ENCODE measurements around the gene UPP2. TPM values are rescaled to one million over a fixed set of nuclear protein-coding genes. Genes with fewer than 3 reads are reported as not detected.

UPP2 gene
- polyA plus RNA-seq, 2 of the 4 experiments (the other 2 are of a cell fraction): not detected

DNA sequence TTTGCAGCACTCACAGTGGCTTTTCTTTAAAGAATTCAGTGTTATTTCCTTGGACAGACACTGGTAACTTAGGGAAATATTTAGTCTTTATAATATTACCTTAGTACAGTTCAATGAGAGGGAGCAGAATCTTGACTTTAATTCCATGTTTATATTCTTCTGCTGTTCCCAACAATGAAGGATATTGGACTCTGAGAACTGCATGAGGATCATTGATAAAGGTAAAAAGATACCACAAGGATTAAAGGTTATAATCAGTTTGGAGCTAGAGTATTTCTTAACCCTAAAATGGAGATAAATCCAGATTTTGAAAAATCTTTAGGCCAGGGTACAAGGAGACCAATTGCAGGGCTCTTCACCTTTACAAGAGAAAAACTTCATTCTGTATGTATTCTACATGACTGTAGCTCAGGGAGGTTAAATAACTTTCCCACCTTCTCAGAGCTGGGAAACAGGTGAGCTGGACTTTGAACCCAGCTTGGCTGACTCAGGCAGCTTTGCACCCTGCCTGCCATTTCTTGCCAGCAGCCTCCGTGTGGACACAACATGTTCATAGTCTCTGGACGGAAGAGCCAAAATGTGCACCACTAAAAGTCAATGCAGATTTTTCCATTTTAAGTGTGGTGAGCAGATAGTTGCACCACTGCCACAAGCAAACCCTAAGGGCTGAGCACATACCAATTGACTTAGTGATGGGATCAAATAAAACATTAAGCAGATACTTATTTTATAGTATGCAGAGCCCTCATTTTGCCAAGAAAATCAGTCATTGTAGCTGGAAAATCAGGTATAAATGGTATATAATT is 26.7 kb downstream of the UPP2 start:
- WGBS (ENCODE audit: missing lambda C conversion rate): 38% methylated on average over 2 of the region's 2 CpGs
- FAIRE-seq: no peak

GRCh38 chr2:158129037-158129436 is 27.4 kb downstream of the UPP2 start:
- WGBS (ENCODE audit: missing lambda C conversion rate): 80% methylated on average over 5 of the region's 5 CpGs
- no peak for ATAC-seq
- CTCF ChIA-PET: interaction anchor here (1.6 kb wide), 1 partner anchor 617 kb away, joined by 3 read pairs; no protein-coding TSS in a partner anchor
- TF ChIP-seq ATOH8 (CRISPR knock-in tag; IDR thresholded peaks at IDR 0.05; ENCODE audit: low read depth) (no peak), EHF (CRISPR knock-in tag; IDR thresholded peaks at IDR 0.05) (no peak), SMC3 (IDR thresholded peaks at IDR 0.05) (no peak), HOXB13 (CRISPR knock-in tag; IDR thresholded peaks at IDR 0.05; ENCODE audit: low read depth) (no peak), MAZ (IDR thresholded peaks at IDR 0.05; ENCODE audit: borderline replicate concordance, low read depth, low read length) (no peak), NPAS2 (CRISPR knock-in tag; IDR thresholded peaks at IDR 0.05; ENCODE audit: borderline replicate concordance) (no peak), JUN (IDR thresholded peaks at IDR 0.05) (no peak), CBX2 (IDR thresholded peaks at IDR 0.05; ENCODE audit: borderline replicate concordance, low read depth) (no peak), ZNF302 (CRISPR knock-in tag; IDR thresholded peaks at IDR 0.05) (no peak), PBX3 (IDR thresholded peaks at IDR 0.05) (no peak)
- TF ChIP-seq, protein P1, sequence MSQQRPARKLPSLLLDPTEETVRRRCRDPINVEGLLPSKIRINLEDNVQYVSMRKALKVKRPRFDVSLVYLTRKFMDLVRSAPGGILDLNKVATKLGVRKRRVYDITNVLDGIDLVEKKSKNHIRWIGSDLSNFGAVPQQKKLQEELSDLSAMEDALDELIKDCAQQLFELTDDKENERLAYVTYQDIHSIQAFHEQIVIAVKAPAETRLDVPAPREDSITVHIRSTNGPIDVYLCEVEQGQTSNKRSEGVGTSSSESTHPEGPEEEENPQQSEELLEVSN (IDR thresholded peaks at IDR 0.05; ENCODE audit: borderline replicate concordance, low read depth): no peak
- TF ChIP-seq, protein P2, sequence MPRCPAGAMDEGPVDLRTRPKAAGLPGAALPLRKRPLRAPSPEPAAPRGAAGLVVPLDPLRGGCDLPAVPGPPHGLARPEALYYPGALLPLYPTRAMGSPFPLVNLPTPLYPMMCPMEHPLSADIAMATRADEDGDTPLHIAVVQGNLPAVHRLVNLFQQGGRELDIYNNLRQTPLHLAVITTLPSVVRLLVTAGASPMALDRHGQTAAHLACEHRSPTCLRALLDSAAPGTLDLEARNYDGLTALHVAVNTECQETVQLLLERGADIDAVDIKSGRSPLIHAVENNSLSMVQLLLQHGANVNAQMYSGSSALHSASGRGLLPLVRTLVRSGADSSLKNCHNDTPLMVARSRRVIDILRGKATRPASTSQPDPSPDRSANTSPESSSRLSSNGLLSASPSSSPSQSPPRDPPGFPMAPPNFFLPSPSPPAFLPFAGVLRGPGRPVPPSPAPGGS (IDR thresholded peaks at IDR 0.05): no peak
- TF ChIP-seq, protein P3, sequence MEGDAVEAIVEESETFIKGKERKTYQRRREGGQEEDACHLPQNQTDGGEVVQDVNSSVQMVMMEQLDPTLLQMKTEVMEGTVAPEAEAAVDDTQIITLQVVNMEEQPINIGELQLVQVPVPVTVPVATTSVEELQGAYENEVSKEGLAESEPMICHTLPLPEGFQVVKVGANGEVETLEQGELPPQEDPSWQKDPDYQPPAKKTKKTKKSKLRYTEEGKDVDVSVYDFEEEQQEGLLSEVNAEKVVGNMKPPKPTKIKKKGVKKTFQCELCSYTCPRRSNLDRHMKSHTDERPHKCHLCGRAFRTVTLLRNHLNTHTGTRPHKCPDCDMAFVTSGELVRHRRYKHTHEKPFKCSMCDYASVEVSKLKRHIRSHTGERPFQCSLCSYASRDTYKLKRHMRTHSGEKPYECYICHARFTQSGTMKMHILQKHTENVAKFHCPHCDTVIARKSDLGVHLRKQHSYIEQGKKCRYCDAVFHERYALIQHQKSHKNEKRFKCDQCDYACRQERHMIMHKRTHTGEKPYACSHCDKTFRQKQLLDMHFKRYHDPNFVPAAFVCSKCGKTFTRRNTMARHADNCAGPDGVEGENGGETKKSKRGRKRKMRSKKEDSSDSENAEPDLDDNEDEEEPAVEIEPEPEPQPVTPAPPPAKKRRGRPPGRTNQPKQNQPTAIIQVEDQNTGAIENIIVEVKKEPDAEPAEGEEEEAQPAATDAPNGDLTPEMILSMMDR (IDR thresholded peaks at IDR 0.05): no peak

More for the DNA sequence above, 26.7 kb downstream of the UPP2 start:
- H3K4me2 ChIP-seq: peak overlapping the region; percentile 10; the same call in 1 of the 3 replicates
- peak in 1 of 2 experiments; percentile 13 for DNase-seq (ENCODE audit: low read depth in 1 of 2, low spot score in 1 of 2)
- no peaks in the 10 kb centered on the region for H3K9me3 ChIP-seq
- no peak for TF ChIP-seq ZFP36 (IDR thresholded peaks at IDR 0.05; ENCODE audit: borderline replicate concordance, partially characterized antibody)
- TF ChIP-seq ZNF302 (CRISPR knock-in tag; IDR thresholded peaks at IDR 0.05): no peak
- TF ChIP-seq, protein P4, sequence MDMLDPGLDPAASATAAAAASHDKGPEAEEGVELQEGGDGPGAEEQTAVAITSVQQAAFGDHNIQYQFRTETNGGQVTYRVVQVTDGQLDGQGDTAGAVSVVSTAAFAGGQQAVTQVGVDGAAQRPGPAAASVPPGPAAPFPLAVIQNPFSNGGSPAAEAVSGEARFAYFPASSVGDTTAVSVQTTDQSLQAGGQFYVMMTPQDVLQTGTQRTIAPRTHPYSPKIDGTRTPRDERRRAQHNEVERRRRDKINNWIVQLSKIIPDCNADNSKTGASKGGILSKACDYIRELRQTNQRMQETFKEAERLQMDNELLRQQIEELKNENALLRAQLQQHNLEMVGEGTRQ (IDR thresholded peaks at IDR 0.05): no peak
- TF ChIP-seq CEBPB (IDR thresholded peaks at IDR 0.05): no peak
- TF ChIP-seq TFCP2L1 (CRISPR knock-in tag; IDR thresholded peaks at IDR 0.05): no peak
- TF ChIP-seq SREBF2 (IDR thresholded peaks at IDR 0.05): no peak
- TF ChIP-seq KDM1A (IDR thresholded peaks at IDR 0.05; ENCODE audit: low read depth): no peak
- TF ChIP-seq HEYL (CRISPR knock-in tag; IDR thresholded peaks at IDR 0.05): no peak
- TF ChIP-seq NPAS2 (CRISPR knock-in tag; IDR thresholded peaks at IDR 0.05; ENCODE audit: borderline replicate concordance): no peak
- no peak for TF ChIP-seq FOSL2 (IDR thresholded peaks at IDR 0.05)
- no peak for TF ChIP-seq FOSL2 (CRISPR knock-in tag; IDR thresholded peaks at IDR 0.05)
- TF ChIP-seq REST (IDR thresholded peaks at IDR 0.05): no peak
- TF ChIP-seq FOXS1 (CRISPR knock-in tag; IDR thresholded peaks at IDR 0.05): no peak
- TF ChIP-seq RAD21 (conservative IDR thresholded peaks at IDR 0.05 in 1 of 2, IDR thresholded peaks at IDR 0.05 in 1 of 2): no peak
- no peak for TF ChIP-seq ZSCAN20 (CRISPR knock-in tag; IDR thresholded peaks at IDR 0.05)
- no peak for TF ChIP-seq CHD4 (IDR thresholded peaks at IDR 0.05; ENCODE audit: borderline replicate concordance)
- no peak for TF ChIP-seq POLR2AphosphoS2 (conservative IDR thresholded peaks at IDR 0.05; ENCODE audit: low read length)
- peak overlapping the region; percentile 33 to 47; a peak in 3 of 6 replicates for H3K27ac ChIP-seq
- ATAC-seq: no peak
- ChIA-PET POLR2A (no interaction called here), CTCF (no interaction called here)
- peaks cover 45% of the 10 kb centered on the region for H3K4me1 ChIP-seq
- no peak overlapping the region for H3K4me3 ChIP-seq

More at GRCh38 chr2:158129037-158129436, 27.4 kb downstream of the UPP2 start:
- FAIRE-seq (no peak), DNase-seq (ENCODE audit: low read depth in 1 of 2, low spot score in 1 of 2) (no peak)
- Histone ChIP-seq H3K4me2 (0 out of 3 replicates have a peak overlapping the region, but pooled peaks have one; percentile 10), H3K4me1 (peaks cover 45% of the 10 kb centered on the region), H3K4me3 (no peak overlapping the region), H3K27ac (peak overlapping the region; percentile 6 to 47; a peak in 2 of 6 replicates), H3K9me3 (no peaks in the 10 kb centered on the region)
- POLR2A ChIA-PET: no interaction called here

Measured in A549 (cell line).